ENCODE results near the gene COX11. TPM values are rescaled to one million over a fixed set of nuclear protein-coding genes. Genes with fewer than 3 reads are reported as not detected.
A peak's percentile ranks its signal among the peaks of the same experiment; 100 is the strongest.

Gene COX11
- total and polyA plus RNA-seq, 2 of the 8 experiments (the other 6 are each of a cell fraction or from before 2014, with no cell fraction given), result 43.0 to 54.1 TPM

DNA sequence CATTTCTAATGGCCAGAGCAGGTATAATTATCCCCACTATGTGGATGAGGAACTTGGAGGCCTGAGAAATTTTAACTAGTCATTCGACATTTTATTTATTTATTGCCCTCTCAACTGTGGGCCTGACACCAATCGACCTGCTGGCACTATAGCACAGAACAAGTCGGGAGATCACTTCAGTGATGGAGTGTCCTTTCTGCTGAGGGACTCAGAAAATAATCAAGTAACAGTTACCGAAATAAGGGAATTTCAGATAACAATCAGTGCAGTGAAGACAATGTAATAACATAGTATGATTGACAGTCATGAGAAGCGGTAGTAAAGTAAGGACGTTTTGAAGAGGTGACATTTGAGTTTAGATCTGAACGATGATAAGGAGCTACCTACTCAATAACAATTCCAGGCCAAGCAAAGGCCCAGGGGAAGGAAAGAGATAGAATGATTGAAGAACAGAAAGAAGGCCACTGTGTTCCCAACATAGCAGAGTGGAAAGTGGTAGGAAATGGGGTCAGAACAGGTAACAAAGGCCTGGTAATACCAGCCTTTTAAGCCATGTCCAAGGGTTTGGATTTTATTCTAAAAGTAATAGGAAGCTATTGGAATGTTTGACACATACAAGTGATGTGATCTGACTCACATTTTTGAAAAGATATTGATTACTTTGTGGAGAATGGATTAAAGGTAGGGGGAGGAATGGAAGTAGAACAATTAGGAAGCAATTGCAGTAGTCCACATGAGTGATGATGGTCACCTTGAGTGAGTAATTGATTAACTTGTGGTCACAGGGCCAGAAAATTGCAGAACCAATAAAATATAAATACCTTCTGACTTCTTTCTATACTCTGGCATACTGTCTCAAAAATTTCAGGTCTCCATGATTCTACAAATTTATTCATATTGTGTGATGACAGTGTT, 1.5 kb upstream of the COX11 start:
- POLR2A ChIA-PET (ENCODE audit: partially characterized antibody), result interaction anchor here (0.8 to 1.3 kb wide), 4 partner anchors 10 to 56 kb away, joined by 3 to 6 read pairs (median 4); no protein-coding TSS in a partner anchor
- peaks cover 5% of the 10 kb centered on the region; the same call in 1 of the 2 replicates for H3K79me1 ChIP-seq (ENCODE audit: low read depth, low read length)
- peaks cover 0 to 8% (median 0%) of the 10 kb centered on the region in 4 experiments; a peak in 2 of 7 replicates for H3K4me1 ChIP-seq (replicated peaks in 1 of 4; ENCODE audit: control insufficient read depth in 3 of 4, insufficient read depth in 4 of 4, low read length in 3 of 4)
- no peak overlapping the region for H3K27ac ChIP-seq (ENCODE audit: low read depth, low read length)
- H3K27me3 ChIP-seq (replicated peaks in 1 of 4; ENCODE audit: control insufficient read depth in 3 of 4, extremely low read depth in 1 of 4, insufficient read depth in 3 of 4, low read length in 3 of 4), result no peaks in the 10 kb centered on the region
- H3K14ac ChIP-seq (ENCODE audit: insufficient read length), result no peak overlapping the region
- no peak overlapping the region; a peak in 1 of 7 replicates for H3K9ac ChIP-seq (replicated peaks in 1 of 4; ENCODE audit: extremely low read depth in 1 of 4, low read depth in 3 of 4, low read length in 3 of 4)
- no peak overlapping the region for H2AFZ ChIP-seq (ENCODE audit: low read length)
- H3K23ac ChIP-seq (ENCODE audit: insufficient read length), result no peak overlapping the region
- H3K9me3 ChIP-seq (ENCODE audit: insufficient read depth in 2 of 2, low read depth in 1 of 2, low read length in 1 of 2), result no peaks in the 10 kb centered on the region
- H2BK15ac ChIP-seq (ENCODE audit: low read length), result no peak overlapping the region
- H2BK120ac ChIP-seq (replicated peaks; ENCODE audit: low read depth, low read length), result no peak overlapping the region
- DNase-seq (ENCODE audit: low read depth in 1 of 2, low spot score in 2 of 2) (no peak), FAIRE-seq (no peak)
- H4K20me1 ChIP-seq (replicated peaks in 1 of 2; ENCODE audit: control insufficient read depth in 1 of 2, insufficient read depth in 2 of 2, low read length in 2 of 2), result peaks cover 0 to 2% of the 10 kb centered on the region in 2 experiments
- CTCF ChIA-PET (ENCODE audit: partially characterized antibody), result interaction anchor here (1.4 kb wide), 1 partner anchor 23 kb away, joined by 3 read pairs; no protein-coding TSS in a partner anchor
- H2AK5ac ChIP-seq (ENCODE audit: low read depth, low read length), result no peak overlapping the region
- no peak overlapping the region for H4K5ac ChIP-seq (ENCODE audit: insufficient read length, low read depth, low read length)
- H3K36me3 ChIP-seq (ENCODE audit: control insufficient read depth in 2 of 4, insufficient read depth in 4 of 4, low read length in 3 of 4), result peaks cover 0 to 3% (median 1%) of the 10 kb centered on the region in 4 experiments; a peak in 2 of 8 replicates
- peak overlapping the region; percentile 78 to 83 for H3K4me2 ChIP-seq (ENCODE audit: insufficient read depth in 1 of 2, low read depth in 2 of 2, low read length in 2 of 2)
- peak overlapping the region; percentile 85 to 96 (median 89) for H3K4me3 ChIP-seq (ENCODE audit: extremely low read depth in 1 of 4, insufficient read depth in 2 of 4, low read depth in 3 of 4, low read length in 4 of 4)
- peaks cover 7% of the 10 kb centered on the region; the same call in 1 of the 2 replicates for H3K23me2 ChIP-seq (ENCODE audit: low read depth, low read length)
- H3K18ac ChIP-seq (ENCODE audit: extremely low read depth, low read length), result no peak overlapping the region
- no peak overlapping the region for H3K4ac ChIP-seq (replicated peaks; ENCODE audit: insufficient read length, low read depth, low read length)
- H2BK12ac ChIP-seq (ENCODE audit: low read depth, low read length), result no peak overlapping the region
- no peak overlapping the region for H4K91ac ChIP-seq (replicated peaks; ENCODE audit: insufficient read length, low read length)
- no peak overlapping the region for H3K56ac ChIP-seq (replicated peaks; ENCODE audit: insufficient read length, low read depth, low read length)
- H3K79me2 ChIP-seq (ENCODE audit: control insufficient read depth in 1 of 2, insufficient read depth in 2 of 2, low read length in 2 of 2), result peaks cover 2 to 82% of the 10 kb centered on the region in 2 experiments; a peak in 3 of 4 replicates
- no peak overlapping the region for H4K8ac ChIP-seq (ENCODE audit: extremely low read depth, insufficient read depth, low read length)
- no peak overlapping the region for H2BK20ac ChIP-seq (ENCODE audit: low read length)
- no peak overlapping the region for H2BK5ac ChIP-seq (ENCODE audit: low read depth, low read length)
- WGBS, 2 experiments (ENCODE audit: extremely low coverage in 1 of 2, insufficient coverage in 1 of 2, insufficient read length in 1 of 2, insufficient replicate concordance in 2 of 2, low coverage in 1 of 2, low lambda C conversion rate in 2 of 2, missing lambda C conversion rate in 1 of 2), result 85% methylated on average over 7 of the region's 7 CpGs; no CpG with 5 or more reads in 1 of the 2 experiments
- TF ChIP-seq RXRA (IDR thresholded peaks at IDR 0.05; ENCODE audit: insufficient read depth, low read depth, low read length) (no peak), JUND (IDR thresholded peaks at IDR 0.05; ENCODE audit: low read length) (no peak), BACH1 (IDR thresholded peaks at IDR 0.05; ENCODE audit: low read length) (no peak), EZH2 (IDR thresholded peaks at IDR 0.05; ENCODE audit: low read depth, low read length, severe bottlenecking) (no peak), BCL11A (IDR thresholded peaks at IDR 0.05; ENCODE audit: low read depth in 2 of 2, low read length in 2 of 2) (no peak), RFX5 (IDR thresholded peaks at IDR 0.05; ENCODE audit: borderline replicate concordance, low read depth, low read length) (no peak), NRF1 (IDR thresholded peaks at IDR 0.05; ENCODE audit: low read depth, low read length) (no peak), YY1 (IDR thresholded peaks at IDR 0.05; ENCODE audit: low read depth, low read length) (no peak)
- TF ChIP-seq, protein P1, sequence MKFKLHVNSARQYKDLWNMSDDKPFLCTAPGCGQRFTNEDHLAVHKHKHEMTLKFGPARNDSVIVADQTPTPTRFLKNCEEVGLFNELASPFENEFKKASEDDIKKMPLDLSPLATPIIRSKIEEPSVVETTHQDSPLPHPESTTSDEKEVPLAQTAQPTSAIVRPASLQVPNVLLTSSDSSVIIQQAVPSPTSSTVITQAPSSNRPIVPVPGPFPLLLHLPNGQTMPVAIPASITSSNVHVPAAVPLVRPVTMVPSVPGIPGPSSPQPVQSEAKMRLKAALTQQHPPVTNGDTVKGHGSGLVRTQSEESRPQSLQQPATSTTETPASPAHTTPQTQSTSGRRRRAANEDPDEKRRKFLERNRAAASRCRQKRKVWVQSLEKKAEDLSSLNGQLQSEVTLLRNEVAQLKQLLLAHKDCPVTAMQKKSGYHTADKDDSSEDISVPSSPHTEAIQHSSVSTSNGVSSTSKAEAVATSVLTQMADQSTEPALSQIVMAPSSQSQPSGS (IDR thresholded peaks at IDR 0.05; ENCODE audit: low read length), result no peak

Data from H1 (cell line).